IgD-negative memory B cell (primary cell): Measurements from ENCODE around the gene GET4. TPM values are rescaled to one million over a fixed set of nuclear protein-coding genes. Genes with fewer than 3 reads are reported as not detected.
"Not testable (repeated sequence)": the region's sequence is repeated elsewhere in the genome, so short reads cannot be mapped to it uniquely, and the experiment has no call there.

Source experiments
- H3K27ac Mint-ChIP-seq, 3 donors: one replicate each; pipeline ENCODE4 v1.8.0; 2020 to 2022; ENCODE audit warnings: mild to moderate bottlenecking in 3 of 3, mixed read lengths in 3 of 3, moderate library complexity in 1 of 3
- H3K27me3 Mint-ChIP-seq: one replicate; pipeline ENCODE4 v1.8.0; 2021; ENCODE audit warnings: mixed read lengths
- H3K36me3 Mint-ChIP-seq: one replicate; pipeline ENCODE4 v1.8.0; 2020; ENCODE audit warnings: mild to moderate bottlenecking, mixed read lengths
- H3K4me1 Mint-ChIP-seq, 3 donors: one replicate each; pipeline ENCODE4 v1.8.0; 2020 to 2022; ENCODE audit warnings: mixed read lengths in 3 of 3, mild to moderate bottlenecking in 1 of 3
- H3K4me3 Mint-ChIP-seq, 4 donors: one replicate each; pipeline ENCODE4 v1.8.0; 2020 to 2022; ENCODE audit warnings: mild to moderate bottlenecking in 4 of 4, mixed read lengths in 4 of 4, moderate library complexity in 3 of 4
- H3K9me3 Mint-ChIP-seq, 3 donors: one replicate each; pipeline ENCODE4 v1.8.0; 2020 to 2021; ENCODE audit warnings: mixed read lengths in 3 of 3, mild to moderate bottlenecking in 1 of 3
- polyA plus RNA-seq: library from polyadenylated mRNA; unstranded; fragments of 300-500 nt; fragmentation: Illumina TruSeq; gene quantifications from one replicate; pipeline ENCODE4 v1.2.3, GENCODE V29; 2021

The GET4 gene
- polyA plus RNA-seq, 1 donor from 2014 or later = 31.2 TPM

DNA sequence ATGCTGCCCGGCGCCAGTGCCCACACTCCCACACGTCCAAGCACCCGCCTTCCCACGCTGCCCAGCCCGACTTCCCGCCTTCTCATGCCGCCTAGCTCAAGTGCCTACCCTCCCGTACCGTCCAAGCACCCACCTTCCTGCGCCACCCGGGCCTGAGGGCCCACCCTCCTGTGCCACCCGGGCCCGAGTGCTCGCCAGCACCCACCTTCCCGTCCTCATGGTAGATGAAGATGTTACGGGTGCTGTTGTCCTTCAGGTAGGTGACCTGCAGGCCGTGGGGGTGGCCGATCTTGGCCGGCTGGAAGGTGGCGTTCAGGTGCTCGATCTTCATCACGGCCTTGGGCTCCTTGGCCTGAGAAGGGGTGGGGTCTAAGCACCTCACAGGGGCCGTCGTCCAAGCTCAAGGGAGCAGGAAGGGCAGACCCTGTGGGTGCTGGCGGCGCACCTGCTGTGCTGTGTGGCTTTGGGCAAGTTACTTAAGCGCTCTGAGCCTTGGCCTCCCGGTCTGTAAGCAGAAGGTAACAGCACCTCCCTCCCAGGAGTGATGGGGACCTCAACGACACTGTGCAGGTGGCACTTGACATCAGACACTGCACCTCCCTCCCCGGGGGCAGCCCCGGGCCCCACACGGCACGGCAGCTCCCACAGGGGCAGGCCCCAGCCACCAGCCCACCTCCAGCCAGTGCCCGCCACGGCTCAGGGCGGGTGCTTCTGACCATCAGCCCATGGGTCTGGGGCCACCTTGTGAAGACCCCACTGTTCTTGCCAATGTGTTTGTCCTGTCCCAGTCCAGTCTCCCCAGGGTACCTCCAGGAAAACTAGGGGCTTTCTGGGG lies 27.8 kb downstream of the GET4 start:
- Mint-ChIP-seq H3K4me3 (no peak overlapping the region), H3K4me1 (no peaks in the 10 kb centered on the region), H3K9me3 (no peaks in the 10 kb centered on the region), H3K27me3 (peaks cover 1% of the 10 kb centered on the region), H3K27ac (no peak overlapping the region), H3K36me3 (peaks cover 3% of the 10 kb centered on the region)

DNA sequence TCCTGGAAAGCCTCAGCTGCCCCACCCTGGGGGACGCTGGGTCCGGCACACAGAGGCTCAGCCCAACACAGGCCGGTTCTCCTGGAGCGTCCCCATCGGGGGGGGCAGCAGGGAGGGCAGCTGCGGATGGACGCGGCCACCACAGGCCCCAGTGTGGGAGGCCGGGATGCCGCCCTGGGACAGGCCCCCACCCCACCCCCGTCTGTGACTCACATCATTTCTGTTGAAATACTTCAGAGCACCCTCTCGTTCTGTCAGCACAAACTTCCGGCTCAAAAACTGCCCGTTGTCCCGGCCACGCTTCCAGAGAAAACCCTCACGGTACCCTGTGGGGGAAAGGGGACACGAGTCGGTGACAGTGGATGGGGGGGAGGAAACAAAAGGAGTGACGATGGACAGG lies 28.5 kb downstream of the GET4 start:
- H3K9me3 Mint-ChIP-seq = no peaks in the 10 kb centered on the region
- no peak overlapping the region for H3K27ac Mint-ChIP-seq
- peaks cover 3% of the 10 kb centered on the region for H3K36me3 Mint-ChIP-seq
- H3K27me3 Mint-ChIP-seq = peaks cover 1% of the 10 kb centered on the region
- no peak overlapping the region for H3K4me3 Mint-ChIP-seq
- H3K4me1 Mint-ChIP-seq = peaks cover under 1 to 3% (median 2%) of the 10 kb centered on the region in 3 donors

DNA sequence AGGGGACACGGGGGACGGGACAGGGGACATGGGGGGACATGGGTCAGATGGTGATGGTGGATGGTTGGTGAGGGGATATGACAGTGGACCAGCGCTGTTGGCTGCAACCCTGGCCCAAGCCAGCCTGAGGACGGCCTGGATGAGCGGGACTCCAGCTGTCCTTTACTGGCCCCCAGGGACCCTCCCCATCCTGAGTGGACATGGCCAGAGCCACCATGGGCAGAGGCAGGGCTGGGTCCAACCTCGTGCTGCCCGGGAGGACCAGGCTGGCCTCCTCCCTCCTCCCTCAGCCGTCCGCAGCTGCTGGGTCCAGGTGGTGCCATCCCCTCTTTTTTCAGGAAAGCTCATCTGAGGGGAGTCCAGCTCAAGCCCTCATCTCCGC lies 30.4 kb downstream of the GET4 start:
- H3K36me3 Mint-ChIP-seq = peaks cover 3% of the 10 kb centered on the region

DNA sequence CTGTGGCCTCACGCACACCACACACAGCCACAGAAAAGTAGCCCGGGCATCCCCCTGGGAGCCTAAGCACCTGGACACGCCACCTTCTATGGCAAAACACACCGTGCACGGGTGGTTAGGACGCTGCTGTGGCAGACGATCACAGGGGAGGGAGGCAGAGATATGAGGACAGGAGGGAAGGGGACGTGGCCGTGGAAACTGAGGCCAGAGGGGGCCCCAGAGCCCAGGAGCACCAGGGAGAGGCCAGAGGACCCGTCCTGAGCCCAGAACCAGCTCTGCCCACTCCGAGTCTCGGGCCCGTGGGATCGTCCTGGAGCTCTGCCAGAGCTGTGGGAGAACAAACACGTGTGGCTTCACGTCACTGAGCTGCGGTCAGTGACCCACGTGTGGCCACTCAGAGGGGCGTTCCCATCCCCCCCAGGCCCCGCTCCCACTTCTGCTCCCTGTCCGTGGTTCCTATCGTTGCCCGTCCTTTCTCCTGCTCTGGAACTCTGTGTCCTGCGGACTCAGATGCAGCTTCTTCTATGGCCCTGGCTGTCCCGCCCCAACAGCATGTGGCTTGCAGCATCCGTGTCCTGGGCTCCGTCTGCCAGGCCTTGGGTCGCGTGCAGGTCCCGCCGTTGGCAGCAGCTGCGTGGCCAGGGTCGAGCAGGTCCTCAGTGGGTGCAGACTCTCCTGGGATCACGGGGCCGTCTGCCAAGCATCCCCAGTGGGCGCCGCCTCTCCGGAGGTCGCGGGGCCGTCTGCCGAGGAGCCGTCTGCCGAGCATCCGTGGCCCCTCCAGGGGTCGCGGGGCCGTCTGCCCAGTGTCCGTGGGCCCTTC lies 31.0 kb downstream of the GET4 start:
- Mint-ChIP-seq H3K4me3 (peak overlapping the region in 2 of 4 donors; percentile 9 to 41), H3K27ac (peak overlapping the region in 1 of 3 donors; percentile 74), H3K4me1 (peaks cover 5 to 11% (median 10%) of the 10 kb centered on the region in 3 donors), H3K27me3 (peaks cover 1% of the 10 kb centered on the region), H3K36me3 (peaks cover 3% of the 10 kb centered on the region), H3K9me3 (no peaks in the 10 kb centered on the region)

More for the DNA sequence above, 30.4 kb downstream of the GET4 start:
- Mint-ChIP-seq H3K27me3 (peaks cover 1% of the 10 kb centered on the region), H3K9me3 (no peaks in the 10 kb centered on the region), H3K4me3 (peak overlapping the region in 1 of 4 donors; percentile 9), H3K4me1 (peaks cover 5 to 11% (median 10%) of the 10 kb centered on the region in 3 donors), H3K27ac (peak overlapping the region in 1 of 3 donors; percentile 74)

DNA sequence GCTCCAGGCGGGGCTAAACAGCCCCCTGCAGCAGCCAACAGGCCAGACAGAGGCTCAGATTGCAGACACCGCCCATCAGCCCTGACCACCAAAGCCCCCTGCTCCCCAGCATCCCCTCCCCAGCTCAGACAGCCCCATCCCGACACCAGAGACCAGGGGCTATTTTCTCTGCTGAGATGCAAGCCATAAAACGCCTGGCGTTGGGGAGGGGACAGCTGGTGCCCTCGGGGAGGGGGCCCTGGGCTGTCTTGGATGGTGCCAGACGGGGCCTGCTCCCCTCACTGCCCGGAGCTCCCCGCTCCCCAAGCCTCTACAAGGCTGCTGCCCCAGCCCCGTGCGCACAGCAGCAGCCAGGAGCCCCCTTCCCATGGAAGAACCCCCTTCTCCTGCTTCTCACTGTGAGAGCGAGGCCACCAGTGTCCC lies 31.8 kb downstream of the GET4 start:
- no peaks in the 10 kb centered on the region for H3K36me3 Mint-ChIP-seq
- peaks cover 1% of the 10 kb centered on the region for H3K27me3 Mint-ChIP-seq
- peaks cover 5 to 11% (median 10%) of the 10 kb centered on the region in 3 donors for H3K4me1 Mint-ChIP-seq
- no peaks in the 10 kb centered on the region for H3K9me3 Mint-ChIP-seq
- peak overlapping the region in 2 of 4 donors; percentile 50 to 65 for H3K4me3 Mint-ChIP-seq
- peak overlapping the region in 1 of 3 donors; percentile 51 for H3K27ac Mint-ChIP-seq

DNA sequence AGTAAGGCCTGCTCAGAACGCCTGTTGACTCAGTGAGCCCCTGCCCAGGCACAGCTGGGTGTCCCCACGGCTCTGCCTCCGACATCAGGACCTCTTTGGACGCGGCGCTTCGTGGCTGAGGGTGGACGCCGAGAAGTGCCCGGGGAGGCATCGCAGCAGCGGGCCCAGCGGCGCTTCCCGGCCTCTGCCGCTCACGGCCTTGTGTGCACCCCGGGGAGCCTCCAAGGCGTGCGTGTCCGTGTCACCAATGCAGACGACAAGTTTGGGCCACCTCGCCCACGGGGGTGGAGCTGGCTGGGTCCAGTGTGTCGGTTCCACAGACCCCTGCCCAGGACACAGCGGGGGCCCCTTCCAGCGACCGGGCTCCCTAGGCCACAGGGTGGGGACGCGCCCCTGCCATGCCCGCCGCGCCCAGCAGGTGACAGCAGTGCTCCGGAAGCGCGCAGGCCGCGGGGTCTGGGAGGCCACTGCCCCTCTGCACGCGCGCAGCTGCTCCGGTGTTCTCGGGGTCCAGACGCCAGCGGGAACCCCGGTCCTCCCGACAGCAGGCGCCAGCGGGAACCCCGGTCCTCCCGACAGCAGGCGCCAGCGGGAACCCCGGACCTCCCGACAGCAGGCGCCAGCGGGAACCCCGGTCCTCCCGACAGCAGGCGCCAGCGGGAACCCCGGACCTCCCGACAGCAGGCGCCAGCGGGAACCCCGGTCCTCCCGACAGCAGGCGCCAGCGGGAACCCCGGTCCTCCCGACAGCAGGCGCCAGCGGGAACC lies 32.4 kb downstream of the GET4 start:
- H3K27ac Mint-ChIP-seq = peak overlapping the region in 1 of 3 donors; percentile 51

DNA sequence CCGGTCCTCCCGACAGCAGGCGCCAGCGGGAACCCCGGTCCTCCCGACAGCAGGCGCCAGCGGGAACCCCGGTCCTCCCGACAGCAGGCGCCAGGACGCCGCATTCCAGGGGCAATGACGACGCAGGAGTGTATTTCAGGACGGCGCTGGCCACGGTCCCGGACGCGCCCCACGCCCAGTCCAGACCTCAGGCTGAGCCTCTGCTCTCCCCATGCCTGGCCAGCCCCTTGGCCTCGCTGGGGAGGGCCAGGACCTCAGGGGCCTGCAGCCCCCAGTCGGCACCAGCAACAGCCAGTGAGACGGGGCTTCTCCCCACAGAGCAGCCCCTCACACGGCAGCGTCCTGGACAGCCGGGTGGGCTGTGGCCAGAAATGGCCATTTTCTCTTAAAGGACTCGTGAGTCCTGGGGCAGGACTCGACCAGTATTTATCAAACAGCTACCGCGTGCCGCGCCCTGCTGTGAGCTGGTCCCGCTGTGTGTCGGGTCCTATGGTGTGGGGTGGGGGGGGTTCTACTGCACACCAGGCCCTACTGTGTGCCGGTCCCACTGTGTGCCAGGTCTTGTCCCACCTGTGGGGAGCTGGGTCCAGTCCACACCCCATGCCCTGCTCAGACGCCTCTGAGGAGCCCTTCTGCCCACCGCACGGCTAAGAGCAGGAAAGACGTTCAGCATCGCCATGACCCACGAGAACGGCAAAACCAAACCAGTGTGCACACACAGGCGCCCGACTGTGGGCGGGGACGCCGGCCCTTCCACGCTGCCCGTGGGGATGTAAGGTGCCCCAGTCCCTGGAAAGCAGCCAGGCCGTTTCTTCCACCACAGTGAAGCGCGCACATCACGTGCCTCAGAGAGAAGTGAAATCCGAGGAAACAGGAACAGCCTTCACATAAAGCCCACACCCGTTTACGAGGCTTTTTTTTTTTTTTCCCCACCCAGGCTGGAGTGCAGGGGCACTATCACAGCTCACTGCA lies 33.3 kb downstream of the GET4 start:
- Mint-ChIP-seq H3K27ac (peak overlapping the region; percentile 86 to 94 (median 90)), H3K36me3 (no peaks in the 10 kb centered on the region), H3K4me1 (peaks cover 5 to 11% (median 11%) of the 10 kb centered on the region in 3 donors), H3K27me3 (peaks cover 1% of the 10 kb centered on the region), H3K9me3 (no peaks in the 10 kb centered on the region), H3K4me3 (peak overlapping the region; percentile 67 to 94 (median 82))

More for the DNA sequence above, 32.4 kb downstream of the GET4 start:
- H3K4me3 Mint-ChIP-seq = peak overlapping the region in 3 of 4 donors; percentile 3 to 65 (median 50)
- not testable (repeated sequence) for H3K36me3 Mint-ChIP-seq, H3K9me3 Mint-ChIP-seq, H3K27me3 Mint-ChIP-seq
- H3K4me1 Mint-ChIP-seq = peaks cover 5 to 11% (median 11%) of the 10 kb centered on the region in 3 donors

DNA sequence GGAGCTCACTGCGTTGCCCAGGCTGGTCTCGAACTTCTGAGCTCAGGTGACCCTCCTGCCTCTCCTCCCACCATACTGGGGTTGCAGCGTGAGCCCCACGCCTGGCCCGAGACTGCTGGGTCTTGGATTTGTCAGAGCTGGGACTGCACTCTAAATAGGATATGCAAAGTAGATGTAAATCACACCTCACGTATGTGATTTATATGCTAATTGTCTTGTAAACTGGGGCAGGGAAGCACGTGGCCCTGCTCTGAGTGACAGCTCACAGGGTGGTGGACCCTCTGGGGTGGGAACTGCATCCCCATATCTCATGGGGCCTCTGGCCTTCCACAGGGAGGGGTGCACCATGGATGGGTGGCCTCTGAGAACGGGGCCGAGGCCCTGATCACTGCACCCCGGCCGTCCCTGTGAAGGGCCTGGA lies 34.1 kb downstream of the GET4 start:
- Mint-ChIP-seq H3K27me3 (no peaks in the 10 kb centered on the region), H3K4me3 (peak overlapping the region; percentile 67 to 94 (median 82)), H3K4me1 (peaks cover 5 to 11% (median 11%) of the 10 kb centered on the region in 3 donors), H3K9me3 (no peaks in the 10 kb centered on the region), H3K36me3 (no peaks in the 10 kb centered on the region), H3K27ac (peak overlapping the region; percentile 86 to 94 (median 90))

DNA sequence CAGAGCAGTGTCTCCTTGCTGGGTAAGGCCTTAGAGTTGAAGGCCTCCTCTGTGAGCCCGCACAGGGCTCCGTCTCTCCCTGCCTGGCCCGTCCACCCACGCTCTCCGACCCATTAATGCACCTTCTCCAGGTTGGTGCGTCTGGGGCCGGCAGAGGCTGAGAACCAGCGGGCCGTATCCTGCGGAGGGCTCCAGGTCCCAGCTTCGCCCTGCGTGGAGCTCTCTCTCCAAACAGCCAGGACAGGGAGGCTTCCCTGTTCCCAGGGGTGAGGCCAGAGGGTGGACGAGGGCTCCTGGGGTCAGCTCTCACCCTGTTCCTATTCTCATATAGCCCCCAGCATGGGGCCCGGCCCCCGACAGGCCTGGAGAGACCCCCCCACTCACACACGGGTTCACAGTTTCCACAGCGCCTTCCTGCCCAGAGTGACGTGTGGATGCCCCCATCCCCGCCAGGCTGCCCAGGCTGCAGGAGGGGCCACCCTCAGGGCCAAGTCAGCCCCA lies 34.6 kb downstream of the GET4 start:
- Mint-ChIP-seq H3K36me3 (no peaks in the 10 kb centered on the region), H3K27ac (peak overlapping the region in 1 of 3 donors; percentile 86), H3K4me1 (peaks cover 5 to 11% (median 11%) of the 10 kb centered on the region in 3 donors), H3K4me3 (peak overlapping the region in 1 of 4 donors; percentile 67), H3K9me3 (no peaks in the 10 kb centered on the region), H3K27me3 (no peaks in the 10 kb centered on the region)

DNA sequence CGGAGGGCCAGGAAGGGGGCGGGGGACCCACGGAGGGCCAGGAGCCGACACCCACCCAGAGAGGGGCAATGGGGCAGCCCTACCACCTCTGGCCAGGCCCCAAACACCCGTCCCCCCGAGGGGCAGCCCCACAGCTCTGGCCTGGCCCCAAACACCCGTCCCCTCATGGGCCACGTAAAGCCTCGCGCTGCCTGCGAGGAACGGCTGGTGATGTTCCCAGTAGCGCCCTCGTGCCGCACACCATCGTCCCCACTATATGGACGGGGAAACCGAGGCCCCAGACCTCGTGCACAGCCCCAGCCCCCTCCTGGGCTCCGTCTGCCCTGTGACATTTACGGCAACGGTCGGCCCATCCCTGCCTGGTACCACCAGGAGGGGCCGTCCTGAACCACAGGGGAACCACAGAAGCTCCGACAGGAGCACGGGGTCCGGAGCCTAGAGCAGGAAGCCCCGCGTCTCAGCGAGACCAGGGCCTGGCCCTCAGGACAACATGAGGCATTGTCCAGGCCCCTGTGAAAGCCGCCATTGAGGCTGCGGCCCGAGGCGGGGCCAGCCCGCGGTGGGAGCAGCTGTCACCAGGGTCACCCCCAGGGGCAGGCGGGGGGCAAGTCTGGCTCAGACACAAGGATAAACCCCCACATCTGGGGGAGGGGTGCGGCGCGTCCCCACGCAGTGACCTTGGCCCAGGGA lies 35.6 kb downstream of the GET4 start:
- Mint-ChIP-seq H3K36me3 (no peaks in the 10 kb centered on the region), H3K4me3 (no peak overlapping the region), H3K9me3 (no peaks in the 10 kb centered on the region), H3K4me1 (peaks cover 5 to 14% (median 11%) of the 10 kb centered on the region in 3 donors), H3K27ac (no peak overlapping the region), H3K27me3 (no peaks in the 10 kb centered on the region)

DNA sequence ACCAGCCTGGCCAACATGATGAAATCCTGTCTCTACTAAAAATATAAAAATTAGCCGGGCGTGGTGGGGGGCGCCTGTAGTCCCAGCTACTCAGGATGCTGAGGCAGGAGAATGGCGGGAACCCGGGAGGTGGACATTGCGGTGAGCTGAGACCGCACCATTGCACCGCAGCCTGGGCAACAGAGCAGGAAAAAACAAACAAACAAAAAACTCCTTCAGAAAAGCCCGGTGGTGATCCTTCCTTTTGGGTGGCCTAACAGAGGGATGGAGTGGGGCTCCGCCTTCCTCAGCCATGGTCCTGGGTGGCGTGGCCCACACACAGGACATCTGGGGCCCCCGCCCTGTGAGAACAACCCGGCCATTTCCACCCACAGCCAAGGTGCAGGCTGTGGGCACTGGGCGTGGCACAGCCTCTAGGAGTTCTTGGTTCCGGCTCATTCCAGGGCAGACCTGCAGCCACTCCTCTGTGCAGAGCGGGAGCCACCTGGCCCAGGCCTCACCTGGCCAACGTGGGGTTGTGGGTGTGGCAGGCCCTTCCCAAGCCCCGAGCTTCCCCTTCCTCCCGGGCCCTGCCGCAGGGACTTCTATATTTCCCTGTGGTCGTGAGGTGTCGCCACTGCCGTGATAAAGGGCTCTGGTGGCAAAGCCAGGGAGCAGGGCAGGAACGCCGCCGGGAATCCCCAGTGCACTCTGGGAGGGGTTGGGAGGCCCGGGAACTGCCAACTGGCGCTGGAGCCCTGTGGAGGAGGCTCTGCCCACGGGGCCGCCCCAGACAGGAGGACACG lies 37.6 kb downstream of the GET4 start:
- H3K4me1 Mint-ChIP-seq = peaks cover 5 to 14% (median 11%) of the 10 kb centered on the region in 3 donors
- peak overlapping the region in 1 of 4 donors; percentile 14 for H3K4me3 Mint-ChIP-seq
- no peaks in the 10 kb centered on the region for H3K36me3 Mint-ChIP-seq
- H3K27ac Mint-ChIP-seq = no peak overlapping the region
- H3K27me3 Mint-ChIP-seq = no peaks in the 10 kb centered on the region
- H3K9me3 Mint-ChIP-seq = no peaks in the 10 kb centered on the region

DNA sequence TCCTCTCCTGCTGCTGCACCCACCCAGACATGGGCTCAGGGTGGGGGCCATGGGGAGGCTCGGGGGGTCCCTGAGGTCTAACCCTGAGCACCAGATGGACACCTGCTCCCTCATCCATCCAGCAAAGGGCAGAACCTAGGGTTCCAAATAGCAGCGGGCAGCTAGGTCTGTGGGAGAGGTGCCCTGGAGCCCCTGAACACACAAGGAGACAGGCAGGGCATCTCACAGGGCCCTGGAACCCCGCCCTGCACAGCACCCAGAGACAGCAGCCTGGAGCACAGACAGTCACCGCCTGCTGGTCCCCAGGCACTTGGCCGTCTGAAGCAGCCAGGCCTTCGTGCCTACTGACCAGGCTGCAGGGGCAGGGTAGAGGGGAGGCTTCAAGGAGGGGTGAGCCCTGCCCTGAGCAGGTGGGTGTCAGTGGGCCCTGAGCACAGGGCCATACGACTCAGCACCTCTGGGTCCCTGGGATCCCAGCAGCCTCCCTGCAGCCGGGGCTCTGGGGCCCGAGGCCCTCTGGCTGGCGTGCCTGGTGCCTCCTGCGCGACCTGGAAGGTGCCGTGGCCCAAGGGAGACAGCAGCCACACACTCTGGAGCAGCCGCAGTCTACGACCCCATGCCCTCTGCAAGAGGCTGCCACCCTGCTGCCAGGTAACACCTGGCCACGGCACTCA lies 38.3 kb downstream of the GET4 start:
- Mint-ChIP-seq H3K36me3 (no peaks in the 10 kb centered on the region), H3K27ac (no peak overlapping the region), H3K27me3 (no peaks in the 10 kb centered on the region), H3K9me3 (no peaks in the 10 kb centered on the region), H3K4me3 (no peak overlapping the region), H3K4me1 (peaks cover 5 to 14% (median 11%) of the 10 kb centered on the region in 3 donors)
